EL (cell line): Measurements from ENCODE around the gene INAFM1.
"Not testable (repeated sequence)": the region's sequence is repeated elsewhere in the genome, so short reads cannot be mapped to it uniquely, and the experiment has no call there.

ENCODE experiments used
- DNase-seq: peaks from one replicate; pipeline ENCODE4 v3.0.0-alpha.2; 2016

The INAFM1 gene

DNA sequence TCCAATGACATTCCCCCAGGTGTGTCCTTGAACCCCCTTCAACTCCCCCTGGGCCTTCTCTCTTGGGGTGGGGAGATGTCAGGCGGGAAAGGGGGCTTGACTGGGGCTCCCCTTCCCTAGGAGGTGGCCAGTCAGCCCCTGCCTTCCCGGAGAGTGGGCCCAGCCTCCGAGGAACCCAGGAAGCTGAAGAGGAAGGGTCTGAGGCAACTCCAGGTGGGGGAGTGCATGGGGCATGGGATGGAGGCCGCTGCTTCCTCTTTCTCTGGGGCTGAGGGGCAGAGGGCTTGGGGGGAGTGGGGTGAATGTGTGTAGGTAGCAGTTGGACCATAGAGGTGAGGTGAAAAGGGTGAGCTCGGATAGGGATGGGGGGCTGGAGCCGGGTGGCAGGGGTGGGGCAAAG lies 2.7 kb upstream of the INAFM1 start:
- DNase-seq = no peak

DNA sequence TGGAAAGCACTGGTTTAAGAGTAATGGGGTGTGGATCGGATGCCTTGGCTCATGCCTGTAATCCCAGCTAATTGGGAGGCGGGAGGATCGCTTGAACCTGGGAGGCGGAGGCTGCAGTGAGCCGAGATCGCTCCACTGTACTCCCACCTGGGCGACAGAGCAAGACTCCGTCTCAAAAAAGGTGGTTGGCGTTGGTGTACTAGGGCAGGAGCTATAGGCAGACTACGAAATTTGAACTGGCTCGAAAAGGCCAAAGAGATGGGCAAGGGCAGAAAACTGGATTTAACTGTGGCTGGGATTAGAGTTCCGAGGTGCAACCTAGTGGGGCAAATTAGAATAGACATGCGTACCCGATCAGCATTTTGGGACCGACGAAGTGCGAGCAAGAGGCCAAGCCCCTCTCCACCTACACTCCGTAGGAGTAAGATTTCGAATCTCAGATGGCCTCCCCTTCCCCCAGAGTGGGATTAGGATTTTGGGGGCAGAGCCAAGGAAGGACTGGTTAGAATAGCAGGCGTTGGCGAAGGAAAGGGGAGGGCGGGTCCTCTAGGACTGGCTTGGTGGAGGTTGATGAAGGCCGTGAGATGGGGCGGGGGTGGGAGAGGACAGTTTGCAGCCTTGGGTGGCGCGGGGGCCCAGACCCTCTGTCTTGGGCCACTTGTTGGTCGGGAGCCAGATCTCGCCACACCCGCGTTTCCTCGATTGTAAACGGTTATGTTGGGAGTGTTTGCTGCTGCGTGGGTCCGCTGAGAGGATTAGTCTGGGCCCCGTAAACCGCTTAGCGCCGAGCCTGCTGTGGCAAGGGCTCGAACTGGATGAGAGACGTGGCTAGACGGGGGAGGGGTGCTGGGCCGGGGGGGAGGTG lies 2.0 kb upstream of the INAFM1 start:
- peak; percentile 25 for DNase-seq

DNA sequence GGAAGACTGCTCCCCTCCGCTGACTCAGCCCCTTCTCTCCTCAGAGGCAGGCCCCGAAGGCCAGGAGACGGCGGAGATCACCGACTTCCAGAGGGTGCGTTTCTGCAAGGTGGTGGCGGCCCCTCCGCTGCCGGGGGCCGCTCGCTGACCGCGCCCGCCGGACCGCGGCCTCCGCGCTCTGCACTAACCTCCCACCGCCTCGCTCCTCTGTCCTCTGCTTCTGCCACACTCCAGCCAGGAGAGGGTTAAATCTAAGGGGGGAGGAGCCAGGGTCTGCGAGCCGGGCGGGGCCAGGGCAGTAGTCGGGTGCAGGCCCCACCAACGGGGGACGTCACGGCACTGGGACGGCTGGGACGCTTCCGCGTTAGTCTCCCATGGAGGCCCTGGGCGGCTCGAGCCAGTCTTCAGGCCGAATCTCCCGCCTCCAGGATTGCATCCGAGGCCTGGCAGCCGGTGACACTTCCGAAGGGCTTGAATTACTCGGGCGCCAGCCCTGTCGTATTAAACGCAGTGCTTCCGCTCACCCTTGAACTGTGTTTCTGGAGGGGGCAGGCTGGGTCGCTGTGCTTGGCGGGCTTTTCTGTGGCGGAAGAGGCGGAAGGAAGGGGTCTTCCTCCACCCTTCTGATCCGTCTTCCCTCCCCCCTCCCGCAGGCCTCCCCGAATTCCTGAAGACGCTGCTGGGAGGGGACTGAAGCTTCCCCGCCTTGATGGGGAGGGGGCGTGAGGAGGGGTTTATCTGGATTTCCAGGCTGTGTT lies 1.2 kb upstream of the INAFM1 start:
- peak; percentile 95 for DNase-seq

DNA sequence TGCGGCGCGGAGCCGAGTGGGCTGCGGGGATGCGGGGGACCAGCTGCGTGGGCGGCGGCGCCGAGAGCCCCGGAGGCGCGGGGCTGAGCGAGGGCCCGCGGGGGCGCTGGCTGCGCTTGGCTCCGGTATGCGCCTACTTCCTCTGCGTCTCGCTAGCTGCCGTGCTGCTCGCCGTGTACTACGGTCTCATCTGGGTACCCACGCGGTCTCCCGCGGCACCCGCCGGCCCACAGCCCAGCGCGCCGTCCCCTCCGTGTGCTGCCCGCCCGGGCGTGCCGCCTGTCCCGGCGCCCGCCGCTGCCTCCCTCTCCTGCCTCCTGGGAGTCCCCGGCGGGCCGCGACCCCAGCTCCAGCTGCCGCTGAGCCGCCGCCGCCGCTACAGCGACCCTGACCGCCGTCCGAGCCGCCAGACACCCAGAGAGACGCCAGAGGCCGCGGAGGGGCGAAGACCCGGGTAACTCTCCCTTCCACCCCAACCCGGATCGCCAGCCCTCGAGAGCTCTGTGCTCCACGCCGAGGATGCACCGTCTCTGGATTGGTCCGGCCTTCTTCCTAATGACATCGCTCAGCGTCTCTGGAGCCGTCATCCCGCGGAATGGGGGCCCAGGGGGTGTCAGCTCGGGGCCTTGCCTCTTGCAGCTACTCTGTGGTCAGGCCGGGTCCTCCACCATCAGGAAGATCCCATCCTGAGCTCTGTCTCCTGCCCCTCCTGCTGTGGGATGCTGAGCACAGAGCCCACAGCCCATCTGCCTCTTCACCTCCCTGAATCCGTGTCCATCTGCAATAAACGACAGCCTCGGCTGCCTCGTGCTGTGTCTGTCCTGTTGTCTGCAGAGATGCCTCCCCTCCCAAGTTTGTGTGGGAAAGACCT lies 441 bp downstream of the INAFM1 start:
- no peak for DNase-seq

- DNase-seq = peak; percentile 27
These were observed 1.2 kb downstream of the INAFM1 start for GRCh38 chr19:47275791-47276461.

DNA sequence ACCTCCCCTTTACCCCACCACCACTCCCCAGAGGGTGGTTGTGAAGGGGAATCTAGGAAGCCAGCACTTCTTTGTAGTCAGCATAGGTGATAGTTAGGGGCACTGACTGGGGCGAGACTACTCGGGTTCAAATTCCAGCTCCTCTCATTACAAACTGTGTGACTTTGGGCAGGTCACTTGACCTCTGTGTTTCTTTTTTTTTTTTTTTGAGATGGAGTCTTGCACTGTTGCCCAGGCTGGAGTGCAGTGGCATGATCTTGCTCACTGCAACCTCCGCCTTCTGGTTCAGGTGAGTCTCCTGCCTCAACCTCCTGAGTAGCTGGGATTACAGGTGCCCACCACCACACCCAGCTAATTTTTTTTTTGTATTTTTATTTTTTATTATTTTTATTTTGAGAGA lies 1.8 kb downstream of the INAFM1 start:
- DNase-seq = not testable (repeated sequence)

- peak; percentile 30 for DNase-seq
These were observed 5.6 kb downstream of the INAFM1 start for GRCh38 chr19:47280183-47280797.

DNA sequence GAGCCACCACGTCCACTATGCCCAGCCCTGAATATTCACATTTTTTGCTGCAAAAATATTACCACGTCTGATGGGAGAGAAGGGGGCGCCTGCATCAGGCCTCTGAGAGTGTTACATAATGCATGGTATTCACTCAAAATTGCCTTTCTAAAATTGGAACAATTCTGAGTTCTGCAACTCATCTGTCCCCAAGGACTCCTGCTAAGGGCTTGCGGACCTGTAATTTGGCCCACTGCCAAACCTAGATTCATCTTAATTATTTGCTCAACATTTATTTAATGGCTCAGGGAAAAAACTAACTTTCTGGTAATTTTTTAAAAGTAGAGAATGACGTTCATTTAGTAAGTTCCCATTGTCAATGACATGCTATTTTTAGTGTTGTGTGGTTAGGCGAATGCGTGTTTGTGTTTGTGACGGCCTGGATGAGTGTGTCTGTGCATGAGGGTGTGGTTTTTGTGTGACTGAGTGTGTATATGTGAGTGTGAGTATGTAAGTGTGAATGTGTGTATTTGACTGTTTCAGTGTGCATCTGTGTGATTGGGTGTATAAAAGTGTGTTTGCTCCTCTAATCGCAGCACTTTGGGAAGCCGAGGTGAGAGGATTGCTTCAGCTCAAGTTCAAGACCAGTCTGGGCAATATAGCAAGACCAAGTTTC lies 8.8 kb downstream of the INAFM1 start:
- DNase-seq = no peak

- peak; percentile 61 for DNase-seq
These were observed 9.7 kb downstream of the INAFM1 start for GRCh38 chr19:47284324-47284899.

DNA sequence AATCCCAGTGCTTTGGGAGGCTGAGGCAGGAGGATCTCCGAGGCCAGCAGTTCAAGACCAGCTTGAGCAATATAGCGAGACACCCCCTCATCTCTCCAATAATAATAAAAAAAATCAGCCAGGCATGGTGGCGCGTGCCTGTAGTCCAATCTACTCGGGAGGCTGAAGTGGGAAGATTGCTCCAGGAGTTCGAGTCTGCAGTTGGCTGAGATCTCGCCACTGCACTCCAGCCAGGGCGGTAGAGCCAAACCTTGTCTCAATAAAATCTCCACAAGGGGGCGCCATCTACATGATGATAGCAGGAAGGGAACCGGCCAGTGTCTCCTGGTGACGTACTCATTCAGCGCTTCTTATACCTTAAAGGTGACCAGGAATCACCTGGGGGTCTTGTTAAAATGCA lies 21.4 kb downstream of the INAFM1 start:
- DNase-seq = peak; percentile 79

- DNase-seq = not testable (repeated sequence)
These were observed 26.2 kb downstream of the INAFM1 start for GRCh38 chr19:47300867-47301266.

DNA sequence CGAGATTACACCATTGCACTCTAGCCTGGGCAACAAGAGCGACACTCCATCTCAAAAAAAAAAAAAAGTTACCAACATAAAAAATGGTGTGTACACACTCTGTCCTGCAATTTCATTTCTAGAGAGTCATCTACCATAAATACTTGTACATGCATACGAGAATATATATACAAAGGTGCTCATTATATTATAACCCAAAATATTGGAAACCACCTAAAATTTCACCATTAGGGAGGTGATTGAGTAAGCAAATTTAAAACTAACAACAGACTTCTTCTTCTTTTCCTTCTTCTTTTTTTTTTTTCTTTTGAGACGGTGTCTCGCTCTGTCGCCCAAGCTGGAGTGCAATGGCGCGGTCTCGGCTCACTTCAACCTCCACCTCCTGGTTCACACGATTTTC lies 27.6 kb downstream of the INAFM1 start:
- DNase-seq = no peak

GRCh38 chr19:47303966-47304365 lies 29.3 kb downstream of the INAFM1 start:
- DNase-seq = no peak

DNA sequence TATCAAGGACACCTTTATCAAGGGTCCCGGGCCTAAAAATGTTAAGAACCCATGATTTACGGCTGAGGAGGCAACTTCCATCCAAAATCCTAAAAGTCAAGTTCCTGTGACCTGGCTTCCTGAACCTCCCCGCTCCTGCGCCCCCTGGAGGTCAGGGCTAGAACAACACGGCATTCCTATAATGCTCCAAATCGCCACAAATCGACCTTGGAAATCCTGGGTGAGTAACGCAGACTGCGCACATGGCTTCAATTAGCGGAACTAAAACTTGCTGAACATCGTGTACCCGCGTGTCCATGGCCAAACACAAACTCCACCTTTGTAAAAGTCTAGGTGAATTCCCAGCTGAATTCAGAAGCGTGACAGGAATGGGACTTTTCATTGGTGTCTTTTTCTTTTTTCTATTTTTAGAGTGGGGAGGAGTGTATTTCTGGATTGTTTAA lies 30.6 kb downstream of the INAFM1 start:
- peak; percentile 88 for DNase-seq

DNA sequence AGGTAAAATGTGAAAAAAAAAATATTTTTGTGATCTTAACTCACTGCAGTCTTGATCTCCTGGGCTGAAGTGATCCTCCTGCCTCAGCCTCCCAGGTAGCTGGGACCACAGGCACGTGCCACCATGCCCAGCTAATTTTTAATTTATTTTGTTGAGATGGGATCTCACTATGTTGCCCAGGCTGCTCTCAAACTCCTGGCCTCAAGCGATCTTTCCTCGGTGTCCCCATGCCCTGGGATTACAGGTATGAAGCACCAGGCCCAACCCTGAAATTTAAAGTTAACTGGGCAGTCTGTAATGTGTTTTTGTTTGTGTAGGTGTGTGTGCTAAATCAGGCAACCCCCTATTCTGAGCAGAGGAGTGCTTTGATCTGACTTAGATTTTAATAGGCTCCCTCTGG lies 31.6 kb downstream of the INAFM1 start:
- no peak for DNase-seq

DNA sequence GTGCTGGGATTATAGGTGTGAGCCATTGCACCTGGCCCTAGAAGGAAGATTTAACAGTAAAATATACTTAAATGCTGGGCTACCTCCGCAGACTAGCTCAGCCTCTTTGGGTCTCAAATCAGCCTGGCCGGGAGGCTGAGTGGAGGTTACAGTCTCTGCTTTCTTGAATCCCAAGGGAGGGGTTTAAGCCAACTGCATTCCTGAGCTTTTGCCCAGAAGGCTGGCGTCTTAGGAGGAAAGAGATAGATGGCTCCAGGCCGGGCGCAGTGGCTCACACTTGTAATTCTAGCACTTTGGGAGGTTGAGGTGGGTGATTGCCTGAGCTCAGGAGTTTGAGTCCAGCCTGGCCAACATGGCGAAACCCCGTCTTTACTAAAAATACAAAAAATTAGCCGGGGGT lies 34.4 kb downstream of the INAFM1 start:
- no peak for DNase-seq

DNA sequence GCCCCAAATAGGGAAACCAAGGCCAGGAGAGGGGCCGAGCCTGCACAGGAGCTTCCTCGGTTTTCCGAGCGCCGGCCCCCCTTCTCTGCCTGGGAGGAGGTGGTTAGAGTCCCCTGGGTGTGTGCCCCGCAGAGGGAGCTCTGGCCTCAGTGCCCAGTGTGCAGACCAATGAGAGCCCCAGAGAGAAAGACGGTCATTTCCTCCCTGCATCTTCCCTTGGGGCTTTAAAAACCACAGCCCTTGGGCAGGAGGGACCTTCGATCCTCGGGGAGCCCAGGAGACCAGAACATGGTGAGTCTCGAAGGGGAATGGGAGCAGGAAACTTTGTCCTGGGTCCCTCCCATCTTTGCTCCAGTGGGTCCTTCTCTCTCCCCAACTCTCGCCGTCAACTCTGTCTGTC lies 34.9 kb downstream of the INAFM1 start, which contains the start of gene C5AR1:
Gene C5AR1, plus strand, starts transcription at position 254 of the 400 bp plus-strand sequence. Its CDS starts 35 bp downstream, at position 289.
- DNase-seq = no peak

DNA sequence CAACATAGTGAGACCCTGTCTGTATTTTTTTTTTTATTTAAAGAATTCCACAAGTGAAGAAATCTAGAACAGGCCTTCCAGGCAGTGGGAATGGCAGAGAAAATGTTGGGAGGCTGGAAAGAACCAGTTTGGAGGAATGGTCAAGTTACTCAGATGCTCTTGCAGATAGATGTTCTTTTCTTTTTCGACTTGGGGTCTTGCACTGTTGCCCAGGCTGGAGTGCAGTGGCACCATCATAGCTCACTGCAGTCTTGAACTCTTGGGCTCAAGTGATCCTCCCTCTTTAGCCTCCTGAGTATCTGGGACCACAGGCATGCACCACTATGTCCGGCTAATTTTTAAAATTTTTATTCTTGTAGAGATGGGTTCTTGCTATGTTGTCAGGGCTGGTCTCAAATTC lies 35.6 kb downstream of the INAFM1 start:
- DNase-seq = no peak

DNA sequence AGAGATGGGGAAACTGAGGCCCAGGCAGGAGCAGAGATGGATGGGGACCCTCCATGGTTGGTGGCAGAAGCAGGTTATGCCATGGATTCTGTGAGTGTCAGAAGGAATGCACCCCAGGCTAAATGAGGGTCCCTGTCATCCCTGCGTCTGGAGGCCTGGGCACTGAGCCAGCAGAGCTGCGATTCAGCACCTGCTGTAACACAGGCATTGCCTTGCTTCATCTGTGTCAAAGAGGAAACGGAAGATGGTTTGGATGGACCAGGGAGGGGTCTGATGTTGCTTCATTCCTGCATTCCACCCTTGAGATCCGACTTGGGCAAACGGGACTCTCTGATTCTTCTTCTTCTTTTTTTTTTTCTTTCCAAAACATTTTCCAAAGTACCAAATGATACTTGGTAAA lies 36.1 kb downstream of the INAFM1 start:
- DNase-seq = peak; percentile 32

DNA sequence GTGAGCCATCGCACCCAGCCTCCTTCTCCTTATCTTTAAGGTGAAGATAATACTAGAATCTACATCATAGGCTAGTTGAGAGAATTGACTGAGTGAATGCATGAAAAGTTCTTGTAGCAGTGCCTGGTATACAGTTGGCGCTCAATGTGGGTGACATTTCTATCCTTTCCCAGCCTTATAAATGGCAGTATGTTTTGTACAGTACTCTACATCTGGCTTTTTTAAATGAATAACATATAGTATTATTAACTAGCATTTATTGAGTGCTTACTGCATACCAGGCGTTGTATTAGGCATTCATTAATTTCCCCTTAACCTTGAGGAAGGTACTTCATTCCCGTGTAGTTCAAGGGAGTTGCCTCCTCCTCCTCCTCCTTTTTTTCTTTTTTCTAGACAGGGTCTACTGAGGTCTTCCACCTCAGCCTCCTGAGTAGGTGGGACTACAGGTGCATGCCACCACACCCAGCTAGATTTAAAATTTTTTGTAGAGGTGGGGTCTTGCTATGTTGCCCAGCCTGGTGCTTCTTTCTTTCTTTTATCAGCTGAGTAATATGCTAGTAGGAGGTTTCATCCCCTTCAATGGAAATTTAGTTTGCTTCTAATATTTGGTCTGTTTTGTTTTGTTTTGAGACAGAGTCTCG lies 37.8 kb downstream of the INAFM1 start:
- DNase-seq = no peak
